Lower lobe of right lung (tissue), 2 donors: ENCODE measurements around the gene NFASC. TPM values are rescaled to one million over a fixed set of nuclear protein-coding genes. Genes with fewer than 3 reads are reported as not detected.

Experiments
- ATAC-seq, 2 donors: fragments of 200-7000 bp; cut with Tn5 transposase; one replicate each; pipeline ENCODE4 v1.9.1; 2020 to 2022; ENCODE audit warnings: mild to moderate bottlenecking in 2 of 2, moderate library complexity in 2 of 2
- DNase-seq: peaks from one replicate; pipeline ENCODE4 v3.0.0-alpha.2; 2020
- H3K27ac ChIP-seq: fragments of 200-600 bp; one replicate; pipeline ENCODE4 v1.8.0; 2022
- H3K27me3 ChIP-seq: fragments of 200-600 bp; one replicate; pipeline ENCODE4 v1.8.0; 2022; ENCODE audit warnings: low read depth
- H3K36me3 ChIP-seq: fragments of 200-600 bp; one replicate; pipeline ENCODE4 v1.8.0; 2022; ENCODE audit warnings: mild to moderate bottlenecking
- H3K4me1 ChIP-seq: fragments of 200-600 bp; one replicate; pipeline ENCODE4 v1.8.0; 2022
- H3K4me3 ChIP-seq: fragments of 200-600 bp; one replicate; pipeline ENCODE4 v1.8.0; 2022; ENCODE audit warnings: mild to moderate bottlenecking
- H3K9me3 ChIP-seq: fragments of 200-600 bp; one replicate; pipeline ENCODE4 v1.8.0; 2022
- CTCF ChIP-seq: fragments of 200-600 bp; IDR thresholded peaks from one replicate; pipeline ENCODE4 v1.8.0; 2022; ENCODE audit warnings: antibody characterized with exemption, mild to moderate bottlenecking
- intact Hi-C: fragments of 100-400 bp; cut with DNase I; formaldehyde crosslinking; loops from one replicate; pipeline ENCODE4 v1.11.0; 2022
- total RNA-seq: library from RNA; stranded (reverse); fragmentation: NEBNext Ultra II Directional; extraction: Animal tissue kit (Norgen Biotek cat#: 25700); gene quantifications from one replicate; pipeline ENCODE4 v1.2.1, GENCODE V29; 2021
- donor health status: DM: no; HTN: yes; CAD: no; lungs with severe emphysema.

The NFASC gene
- total RNA-seq, 1 donor from 2014 or later, result 12.2 TPM

GRCh38 chr1:204854286-204854685, 16.4 kb upstream of the NFASC start:
- Histone ChIP-seq H3K27ac (no peak overlapping the region), H3K4me3 (no peak overlapping the region), H3K36me3 (no peaks in the 10 kb centered on the region), H3K9me3 (no peaks in the 10 kb centered on the region), H3K4me1 (no peaks in the 10 kb centered on the region), H3K27me3 (peaks cover 5% of the 10 kb centered on the region)
- ATAC-seq (no peak), DNase-seq (no peak)
- TF ChIP-seq CTCF, result no peak
- intact Hi-C loops, result no loop called here

GRCh38 chr1:204858363-204858821, 12.3 kb upstream of the NFASC start:
- no peak for ATAC-seq
- intact Hi-C loops, result no loop called here
- Histone ChIP-seq H3K4me1 (no peaks in the 10 kb centered on the region), H3K4me3 (no peak overlapping the region), H3K27ac (no peak overlapping the region), H3K9me3 (no peaks in the 10 kb centered on the region), H3K27me3 (peaks cover 5% of the 10 kb centered on the region), H3K36me3 (no peaks in the 10 kb centered on the region)
- TF ChIP-seq CTCF, result no peak
- DNase-seq, result no peak

- DNase-seq, result no peak
- H3K4me1 ChIP-seq, result no peaks in the 10 kb centered on the region
- peaks cover 5% of the 10 kb centered on the region for H3K27me3 ChIP-seq
- H3K27ac ChIP-seq, result no peak overlapping the region
- ATAC-seq, result no peak
- no peak for TF ChIP-seq CTCF
- H3K36me3 ChIP-seq, result no peaks in the 10 kb centered on the region
- no peaks in the 10 kb centered on the region for H3K9me3 ChIP-seq
- H3K4me3 ChIP-seq, result no peak overlapping the region
- intact Hi-C loops, result no loop called here
Measured at GRCh38 chr1:204859861-204860267, 10.8 kb upstream of the NFASC start.

GRCh38 chr1:204863024-204863423, 7.6 kb upstream of the NFASC start:
- no peak for TF ChIP-seq CTCF
- Histone ChIP-seq H3K36me3 (no peaks in the 10 kb centered on the region), H3K27ac (no peak overlapping the region), H3K4me3 (no peak overlapping the region), H3K27me3 (no peaks in the 10 kb centered on the region), H3K9me3 (no peaks in the 10 kb centered on the region), H3K4me1 (peaks cover 5% of the 10 kb centered on the region)
- DNase-seq, result no peak
- no peak for ATAC-seq
- intact Hi-C loops, result no loop called here

- Histone ChIP-seq H3K4me1 (peaks cover 9% of the 10 kb centered on the region), H3K27ac (no peak overlapping the region), H3K9me3 (no peaks in the 10 kb centered on the region), H3K27me3 (no peaks in the 10 kb centered on the region), H3K36me3 (no peaks in the 10 kb centered on the region), H3K4me3 (no peak overlapping the region)
- TF ChIP-seq CTCF, result no peak
- no peak for DNase-seq
- intact Hi-C loops, result no loop called here
- ATAC-seq, result no peak
Measured at GRCh38 chr1:204863730-204864129, 6.9 kb upstream of the NFASC start.

- Histone ChIP-seq H3K9me3 (no peaks in the 10 kb centered on the region), H3K27ac (no peak overlapping the region), H3K4me1 (peaks cover 9% of the 10 kb centered on the region), H3K4me3 (no peak overlapping the region), H3K27me3 (no peaks in the 10 kb centered on the region), H3K36me3 (no peaks in the 10 kb centered on the region)
- no peak for ATAC-seq
- intact Hi-C loops, result no loop called here
- no peak for DNase-seq
- no peak for TF ChIP-seq CTCF
Measured at GRCh38 chr1:204866051-204866596, 4.5 kb upstream of the NFASC start.
